Suppressor macrophage (primary cell): ENCODE measurements around the gene APOBEC3G.
"Not testable (repeated sequence)": the region's sequence is repeated elsewhere in the genome, so short reads cannot be mapped to it uniquely, and the experiment has no call there.

Experiments used
- DNase-seq, 4 experiments: peaks; one replicate each; pipeline ENCODE4 v3.0.0-alpha.2; 2020 to 2022
- total RNA-seq, 17 experiments: gene quantifications; one replicate each; lab custom pipeline; 2026; ENCODE audit warnings: mixed read lengths in 6 of 17, inconsistent platforms in 3 of 17; lab: John Stamatoyannopoulos, UW

Gene APOBEC3G
- 10.4 to 56.4 (median 13.7) reads per million in 17 experiments for total RNA-seq

GRCh38 chr22:39077026-39077840 is at the start of gene APOBEC3G:
TSS of gene APOBEC3G (plus strand) at chr22:39077275. CDS start at chr22:39077362, 87 bp downstream.
- DNase-seq: peak; percentile 73 to 88 (median 82)

GRCh38 chr22:39027717-39028116 is 49.4 kb upstream of the APOBEC3G start:
- DNase-seq: no peak

GRCh38 chr22:39028281-39028680 is 48.8 kb upstream of the APOBEC3G start:
- DNase-seq: no peak

- no peak for DNase-seq
Observed at GRCh38 chr22:39029227-39029626, 47.8 kb upstream of the APOBEC3G start.

GRCh38 chr22:39030705-39031104 is 46.4 kb upstream of the APOBEC3G start:
- DNase-seq: no peak

GRCh38 chr22:39031434-39032295 is 45.4 kb upstream of the APOBEC3G start:
- DNase-seq: not testable (repeated sequence)

- not testable (repeated sequence) for DNase-seq
Observed at GRCh38 chr22:39037071-39037470, 40.0 kb upstream of the APOBEC3G start.

- DNase-seq: no peak
Observed at GRCh38 chr22:39039306-39040126, 37.6 kb upstream of the APOBEC3G start.

- DNase-seq: peak in 2 of 4 experiments; percentile 22 to 26
Observed at GRCh38 chr22:39040155-39040537, 36.9 kb upstream of the APOBEC3G start.

GRCh38 chr22:39040538-39041296 is 36.4 kb upstream of the APOBEC3G start, which contains the start of gene APOBEC3F:
TSS of gene APOBEC3F (plus strand) at chr22:39040864. CDS start at chr22:39040961, 97 bp downstream.
- DNase-seq: peak; percentile 11 to 59 (median 46)

GRCh38 chr22:39041908-39042307 is 35.2 kb upstream of the APOBEC3G start:
- DNase-seq: no peak

GRCh38 chr22:39043063-39043462 is 34.0 kb upstream of the APOBEC3G start:
- not testable (repeated sequence) for DNase-seq

GRCh38 chr22:39045136-39045535 is 31.9 kb upstream of the APOBEC3G start:
- DNase-seq: not testable (repeated sequence)

GRCh38 chr22:39049486-39049885 is 27.6 kb upstream of the APOBEC3G start:
- not testable (repeated sequence) for DNase-seq

GRCh38 chr22:39051844-39052495 is 25.1 kb upstream of the APOBEC3G start:
- DNase-seq: not testable (repeated sequence)

- DNase-seq: no peak
Observed at GRCh38 chr22:39055658-39056057, 21.4 kb upstream of the APOBEC3G start.

- not testable (repeated sequence) for DNase-seq
Observed at GRCh38 chr22:39061290-39061689, 15.8 kb upstream of the APOBEC3G start.

GRCh38 chr22:39061951-39062350 is 15.1 kb upstream of the APOBEC3G start:
- not testable (repeated sequence) for DNase-seq

GRCh38 chr22:39063904-39064303 is 13.2 kb upstream of the APOBEC3G start:
- DNase-seq: not testable (repeated sequence)

GRCh38 chr22:39066442-39067276 is 10.4 kb upstream of the APOBEC3G start:
- DNase-seq: not testable (repeated sequence)
